ENCODE results near the gene ANKRD18A.
"Not testable (repeated sequence)": the region's sequence is repeated elsewhere in the genome, so short reads cannot be mapped to it uniquely, and the experiment has no call there.

Gene ANKRD18A

GRCh38 chr9:38626006-38626405 lies 5.6 kb upstream of the ANKRD18A start:
- DNase-seq (ENCODE audit: low read depth in 2 of 2): no peak

- DNase-seq (ENCODE audit: low read depth in 2 of 2): no peak
Measured at GRCh38 chr9:38622951-38623350, 2.6 kb upstream of the ANKRD18A start.

GRCh38 chr9:38622288-38622674 lies 1.9 kb upstream of the ANKRD18A start:
- no peak for DNase-seq (ENCODE audit: low read depth in 2 of 2)

- no peak for DNase-seq (ENCODE audit: low read depth in 2 of 2)
Measured at GRCh38 chr9:38621434-38622287, 1.3 kb upstream of the ANKRD18A start.

GRCh38 chr9:38619556-38620447 lies 594 bp downstream of the ANKRD18A start:
- no peak for DNase-seq (ENCODE audit: low read depth in 2 of 2)

GRCh38 chr9:38598029-38598745 lies 22.2 kb downstream of the ANKRD18A start:
- DNase-seq (ENCODE audit: low read depth in 2 of 2): not testable (repeated sequence)

- not testable (repeated sequence) for DNase-seq (ENCODE audit: low read depth in 2 of 2)
Measured at GRCh38 chr9:38595117-38595516, 25.3 kb downstream of the ANKRD18A start.

- DNase-seq (ENCODE audit: low read depth in 2 of 2): not testable (repeated sequence)
Measured at GRCh38 chr9:38591346-38592063, 28.9 kb downstream of the ANKRD18A start.

GRCh38 chr9:38583765-38584164 lies 36.6 kb downstream of the ANKRD18A start:
- DNase-seq (ENCODE audit: low read depth in 2 of 2): not testable (repeated sequence)

GRCh38 chr9:38580112-38580511 lies 40.3 kb downstream of the ANKRD18A start:
- DNase-seq (ENCODE audit: low read depth in 2 of 2): not testable (repeated sequence)

GRCh38 chr9:38576181-38576580 lies 44.2 kb downstream of the ANKRD18A start:
- DNase-seq (ENCODE audit: low read depth in 2 of 2): not testable (repeated sequence)

- DNase-seq (ENCODE audit: low read depth in 2 of 2): not testable (repeated sequence)
Measured at GRCh38 chr9:38566048-38566447, 54.3 kb downstream of the ANKRD18A start.

GRCh38 chr9:38565178-38565577 lies 55.2 kb downstream of the ANKRD18A start:
- DNase-seq (ENCODE audit: low read depth in 2 of 2): not testable (repeated sequence)

GRCh38 chr9:38563911-38564310 lies 56.5 kb downstream of the ANKRD18A start:
- not testable (repeated sequence) for DNase-seq (ENCODE audit: low read depth in 2 of 2)

- not testable (repeated sequence) for DNase-seq (ENCODE audit: low read depth in 2 of 2)
Measured at GRCh38 chr9:38561134-38561533, 59.3 kb downstream of the ANKRD18A start.

GRCh38 chr9:38559172-38559571 lies 61.2 kb downstream of the ANKRD18A start:
- DNase-seq (ENCODE audit: low read depth in 2 of 2): not testable (repeated sequence)

GRCh38 chr9:38557746-38558145 lies 62.6 kb downstream of the ANKRD18A start:
- not testable (repeated sequence) for DNase-seq (ENCODE audit: low read depth in 2 of 2)

GRCh38 chr9:38554966-38555365 lies 65.4 kb downstream of the ANKRD18A start:
- not testable (repeated sequence) for DNase-seq (ENCODE audit: low read depth in 2 of 2)

- DNase-seq (ENCODE audit: low read depth in 2 of 2): not testable (repeated sequence)
Measured at GRCh38 chr9:38553019-38553418, 67.4 kb downstream of the ANKRD18A start.

GRCh38 chr9:38546497-38547163 lies 73.8 kb downstream of the ANKRD18A start:
- not testable (repeated sequence) for DNase-seq (ENCODE audit: low read depth in 2 of 2)
